ENCODE measurements around the gene CEACAM19. TPM values are rescaled to one million over a fixed set of nuclear protein-coding genes. Genes with fewer than 3 reads are reported as not detected.
A peak's percentile ranks its signal among the peaks of the same experiment; 100 is the strongest.
"Not testable (repeated sequence)": the region's sequence is repeated elsewhere in the genome, so short reads cannot be mapped to it uniquely, and the experiment has no call there.

Gene CEACAM19
- total and polyA plus RNA-seq, 2 donors (not counting 3 experiments of a cell fraction or from before 2014, with no cell fraction given) = 9.9 to 14.5 TPM

DNA sequence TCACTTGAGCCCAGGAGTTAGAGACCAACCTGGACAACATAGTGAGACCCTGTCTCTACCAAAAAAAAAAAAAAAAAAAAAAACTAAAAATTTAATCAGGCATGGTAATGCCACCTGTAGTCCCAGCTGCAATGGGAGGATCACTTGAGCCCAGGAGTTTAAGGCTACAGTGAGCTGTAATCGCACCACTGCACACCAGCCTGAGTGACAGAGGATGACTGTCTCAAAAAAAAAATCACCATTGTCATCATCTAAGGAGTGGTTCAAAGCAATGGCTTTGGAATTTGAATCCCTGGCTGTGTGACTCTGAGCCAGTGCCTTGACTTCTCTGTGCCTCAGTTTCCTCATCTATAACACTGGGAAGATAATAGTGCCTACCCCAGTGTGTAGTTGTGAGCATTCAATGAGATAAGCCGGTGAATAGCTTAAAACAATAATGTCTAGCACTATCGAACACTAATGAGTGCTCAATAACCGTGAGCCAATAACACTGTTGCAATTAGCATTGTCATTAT lies 46.4 kb upstream of the CEACAM19 start:
- POLR2A ChIA-PET = no interaction called here
- no peak overlapping the region for H2AFZ ChIP-seq (ENCODE audit: low read depth, low read length)
- FAIRE-seq (peak; percentile 58), DNase-seq (ENCODE audit: low read depth, low spot score) (no peak)
- intact Hi-C loops (cut with micrococcal nuclease) (no loop called here), dilution Hi-C loops (cut with MboI; ENCODE audit: extremely low pct_ligation_motif_present, low sequenced_read_pairs) (no loop called here)
- CTCF ChIA-PET = interaction anchor here (1.0 to 1.4 kb wide), 2 partner anchors 9 to 54 kb away, joined by 3 to 4 read pairs; no protein-coding TSS in a partner anchor
- no peaks in the 10 kb centered on the region for H3K9me3 ChIP-seq (replicated peaks; ENCODE audit: control insufficient read depth, insufficient read depth, low read length)
- no peak overlapping the region for H3K4me2 ChIP-seq (ENCODE audit: insufficient read depth, low read length)
- no peaks in the 10 kb centered on the region for H3K27me3 ChIP-seq (ENCODE audit: control insufficient read depth in 2 of 2, insufficient read depth in 2 of 2, low read length in 2 of 2)
- no peak for TF ChIP-seq POLR2AphosphoS5 (IDR thresholded peaks at IDR 0.05; ENCODE audit: insufficient read depth, low read depth, low read length)
- H3K9me1 ChIP-seq (replicated peaks; ENCODE audit: control insufficient read depth, extremely low read depth, insufficient read depth, low read length) = no peaks in the 10 kb centered on the region
- peaks cover 31% of the 10 kb centered on the region for H3K4me1 ChIP-seq (ENCODE audit: control insufficient read depth, extremely low read depth, insufficient read depth, low read length)
- peak overlapping the region; percentile 73 for H3K27ac ChIP-seq (ENCODE audit: insufficient read depth, low read depth, low read length)
- H3K4me3 ChIP-seq (replicated peaks in 1 of 3; ENCODE audit: insufficient read depth in 1 of 3, low read depth in 1 of 3, low read length in 3 of 3) = no peak overlapping the region
- no TSS peak for BruUV-seq (replicated peaks)
- H3K79me2 ChIP-seq (ENCODE audit: control insufficient read depth, insufficient read depth, low read length) = no peaks in the 10 kb centered on the region
- no peaks in the 10 kb centered on the region for H4K20me1 ChIP-seq (replicated peaks; ENCODE audit: control insufficient read depth, extremely low read depth, insufficient read depth, low read length)
- H3K9ac ChIP-seq (replicated peaks; ENCODE audit: extremely low read depth, insufficient read depth, low read length) = no peak overlapping the region
- no peaks in the 10 kb centered on the region for H3K36me3 ChIP-seq (ENCODE audit: control insufficient read depth in 2 of 2, extremely low read depth in 1 of 2, insufficient read depth in 2 of 2, low read length in 2 of 2)

GRCh38 chr19:44625637-44626036 lies 45.6 kb upstream of the CEACAM19 start:
- H3K4me3 ChIP-seq (replicated peaks in 1 of 3; ENCODE audit: insufficient read depth in 1 of 3, low read depth in 1 of 3, low read length in 3 of 3); H3K9ac ChIP-seq (replicated peaks; ENCODE audit: extremely low read depth, insufficient read depth, low read length); H3K36me3 ChIP-seq (ENCODE audit: control insufficient read depth in 2 of 2, extremely low read depth in 1 of 2, insufficient read depth in 2 of 2, low read length in 2 of 2); H3K4me2 ChIP-seq (ENCODE audit: insufficient read depth, low read length); H3K79me2 ChIP-seq (ENCODE audit: control insufficient read depth, insufficient read depth, low read length); H3K9me1 ChIP-seq (replicated peaks; ENCODE audit: control insufficient read depth, extremely low read depth, insufficient read depth, low read length); H3K9me3 ChIP-seq (replicated peaks; ENCODE audit: control insufficient read depth, insufficient read depth, low read length); H2AFZ ChIP-seq (ENCODE audit: low read depth, low read length); FAIRE-seq; DNase-seq (ENCODE audit: low read depth, low spot score); H3K27me3 ChIP-seq (ENCODE audit: control insufficient read depth in 2 of 2, insufficient read depth in 2 of 2, low read length in 2 of 2); dilution Hi-C loops (cut with MboI; ENCODE audit: extremely low pct_ligation_motif_present, low sequenced_read_pairs); H4K20me1 ChIP-seq (replicated peaks; ENCODE audit: control insufficient read depth, extremely low read depth, insufficient read depth, low read length): not testable (repeated sequence)
- BruUV-seq (replicated peaks) = TSS peak; percentile 91
- intact Hi-C loops (cut with micrococcal nuclease) = loop anchor here (1.0 to 2.0 kb wide), 3 partner anchors 15 to 22 kb away; no protein-coding TSS in a partner anchor
- POLR2A ChIA-PET = interaction anchor here (1.2 kb wide), 2 partner anchors 19 to 23 kb away, joined by 4 to 5 read pairs; no protein-coding TSS in a partner anchor
- peaks cover 31% of the 10 kb centered on the region for H3K4me1 ChIP-seq (ENCODE audit: control insufficient read depth, extremely low read depth, insufficient read depth, low read length)
- CTCF ChIA-PET = interaction anchor here (0.6 to 1.4 kb wide), 6 partner anchors 9 to 55 kb away, joined by 3 to 6 read pairs (median 4); no protein-coding TSS in a partner anchor
- H3K27ac ChIP-seq (ENCODE audit: insufficient read depth, low read depth, low read length) = peak overlapping the region; percentile 73
